ENCODE measurements around the gene ZBTB7C.
A peak's percentile ranks its signal among the peaks of the same experiment; 100 is the strongest.

The ZBTB7C gene

GRCh38 chr18:48230467-48231113 is 178.6 kb downstream of the ZBTB7C start:
- TF ChIP-seq CTCF (IDR thresholded peaks at IDR 0.05; ENCODE audit: low read depth, low read length, missing control alignments) = peak; percentile 63
- in situ Hi-C loops (cut with HindIII; ENCODE audit: low sequenced_read_pairs) = no loop called here
- no peak for DNase-seq (ENCODE audit: low read depth)
- no peak overlapping the region for H3K4me3 ChIP-seq (ENCODE audit: low read depth, low read length)

- no peak for TF ChIP-seq CTCF (IDR thresholded peaks at IDR 0.05; ENCODE audit: low read depth, low read length, missing control alignments)
- DNase-seq (ENCODE audit: low read depth) = no peak
- H3K4me3 ChIP-seq (ENCODE audit: low read depth, low read length) = no peak overlapping the region
- in situ Hi-C loops (cut with HindIII; ENCODE audit: low sequenced_read_pairs) = no loop called here
Observed at GRCh38 chr18:48229552-48229981, 179.6 kb downstream of the ZBTB7C start.

GRCh38 chr18:48228841-48229240 is 180.3 kb downstream of the ZBTB7C start:
- no peak overlapping the region for H3K4me3 ChIP-seq (ENCODE audit: low read depth, low read length)
- no peak for DNase-seq (ENCODE audit: low read depth)
- TF ChIP-seq CTCF (IDR thresholded peaks at IDR 0.05; ENCODE audit: low read depth, low read length, missing control alignments) = no peak
- in situ Hi-C loops (cut with HindIII; ENCODE audit: low sequenced_read_pairs) = no loop called here

- no peak overlapping the region for H3K4me3 ChIP-seq (ENCODE audit: low read depth, low read length)
- in situ Hi-C loops (cut with HindIII; ENCODE audit: low sequenced_read_pairs) = no loop called here
- DNase-seq (ENCODE audit: low read depth) = no peak
- TF ChIP-seq CTCF (IDR thresholded peaks at IDR 0.05; ENCODE audit: low read depth, low read length, missing control alignments) = no peak
Observed at GRCh38 chr18:48228301-48228715, 180.9 kb downstream of the ZBTB7C start.

GRCh38 chr18:48227206-48227605 is 182.0 kb downstream of the ZBTB7C start:
- in situ Hi-C loops (cut with HindIII; ENCODE audit: low sequenced_read_pairs) = no loop called here
- DNase-seq (ENCODE audit: low read depth) = no peak
- no peak overlapping the region for H3K4me3 ChIP-seq (ENCODE audit: low read depth, low read length)
- no peak for TF ChIP-seq CTCF (IDR thresholded peaks at IDR 0.05; ENCODE audit: low read depth, low read length, missing control alignments)

- TF ChIP-seq CTCF (IDR thresholded peaks at IDR 0.05; ENCODE audit: low read depth, low read length, missing control alignments) = no peak
- H3K4me3 ChIP-seq (ENCODE audit: low read depth, low read length) = no peak overlapping the region
- no peak for DNase-seq (ENCODE audit: low read depth)
- in situ Hi-C loops (cut with HindIII; ENCODE audit: low sequenced_read_pairs) = no loop called here
Observed at GRCh38 chr18:48226401-48226800, 182.8 kb downstream of the ZBTB7C start.
